NCI-H345 treated with DMSO at 0.1 percent for 48 hours (cell line): ENCODE data around the gene BAZ2B.

Experiments
- DNase-seq: peaks from one replicate; lab custom pipeline; 2025; ENCODE audit not compliant: unreplicated experiment; lab: John Stamatoyannopoulos, UW

Gene BAZ2B

DNA sequence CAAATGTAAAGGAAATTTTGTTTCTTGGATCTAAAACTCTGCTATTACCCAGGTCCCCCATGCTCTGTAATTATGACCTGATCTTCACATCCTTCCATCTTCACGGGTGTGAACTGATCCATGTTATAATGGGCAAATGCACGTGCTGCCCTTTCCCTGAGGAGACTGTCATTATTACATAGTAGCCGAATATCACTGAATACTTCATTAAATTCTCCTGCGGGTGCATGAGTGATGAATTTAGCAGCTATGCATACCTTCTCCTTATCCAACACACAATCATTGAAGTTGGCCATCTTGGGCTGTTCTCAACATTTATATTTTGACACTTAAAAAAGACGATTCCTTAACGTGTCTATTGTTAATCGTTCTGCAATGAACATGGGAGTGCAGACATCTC is 153.4 kb downstream of the BAZ2B start:
- DNase-seq: no peak

DNA sequence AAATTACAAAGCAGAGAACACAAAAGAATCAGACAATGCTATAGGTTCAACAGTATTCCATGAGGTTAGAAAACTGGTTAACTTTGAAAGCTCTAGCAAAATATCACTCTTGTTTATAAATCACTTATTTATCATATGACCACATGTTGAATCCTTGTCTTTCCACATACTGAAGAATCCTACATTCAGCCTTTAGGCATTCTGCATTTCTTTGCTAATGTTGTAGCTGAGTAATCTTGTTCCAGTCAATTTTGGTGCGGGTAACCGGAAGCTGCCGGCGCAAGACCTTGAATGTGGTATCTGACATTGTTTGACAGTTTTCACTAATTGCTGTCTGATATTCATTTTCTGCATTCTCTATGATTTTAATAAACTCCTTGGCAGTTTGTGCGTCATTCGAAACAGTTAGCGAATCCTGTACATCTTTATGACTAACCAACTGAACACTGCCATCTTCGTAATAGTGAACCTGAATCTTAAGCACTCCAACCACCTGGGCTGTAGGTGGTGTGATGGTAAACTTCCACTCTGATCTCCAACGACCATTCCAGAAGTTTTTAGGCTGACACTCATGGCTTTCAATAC is 154.1 kb downstream of the BAZ2B start:
- DNase-seq: no peak

- no peak for DNase-seq
These were observed 155.3 kb downstream of the BAZ2B start for GRCh38 chr2:159461076-159461475.

DNA sequence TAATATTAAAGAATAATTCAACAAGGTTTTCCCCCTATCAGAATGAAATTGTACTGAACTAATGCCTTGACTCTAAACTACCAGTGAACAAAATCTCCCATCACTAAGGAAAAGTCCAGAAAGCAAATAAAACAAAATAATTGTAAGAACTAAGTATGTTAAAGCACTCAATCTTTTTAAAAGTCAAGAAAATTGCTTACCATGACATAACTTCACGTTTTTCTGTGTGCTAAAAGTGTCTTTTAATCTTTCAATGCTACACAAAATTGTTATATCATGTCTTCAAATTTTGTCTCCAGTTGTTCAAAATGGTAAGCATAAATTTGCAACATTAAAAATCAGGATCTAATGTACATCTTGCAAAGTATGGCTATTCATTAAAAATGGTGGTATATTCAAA is 156.1 kb downstream of the BAZ2B start:
- DNase-seq: no peak

DNA sequence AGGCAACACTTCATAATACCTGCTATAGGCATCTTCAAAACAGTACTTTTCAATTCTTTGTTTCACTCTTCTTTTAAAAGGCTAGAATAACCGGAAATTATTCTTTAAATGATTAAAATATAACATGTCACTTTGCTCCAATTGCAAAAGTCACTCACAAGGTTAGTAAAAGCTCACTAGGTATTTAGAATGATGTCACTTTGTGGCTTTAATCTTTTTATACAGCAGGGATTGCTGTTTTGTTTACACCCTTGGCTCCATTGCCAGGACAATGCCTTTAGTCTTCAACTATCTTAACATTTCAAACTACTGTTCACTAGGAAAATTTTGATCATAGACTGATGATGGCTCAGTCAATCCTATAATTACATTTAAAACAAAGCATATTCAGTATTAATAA is 157.1 kb downstream of the BAZ2B start:
- DNase-seq: no peak

- no peak for DNase-seq
These were observed 158.8 kb downstream of the BAZ2B start for GRCh38 chr2:159457589-159457988.

DNA sequence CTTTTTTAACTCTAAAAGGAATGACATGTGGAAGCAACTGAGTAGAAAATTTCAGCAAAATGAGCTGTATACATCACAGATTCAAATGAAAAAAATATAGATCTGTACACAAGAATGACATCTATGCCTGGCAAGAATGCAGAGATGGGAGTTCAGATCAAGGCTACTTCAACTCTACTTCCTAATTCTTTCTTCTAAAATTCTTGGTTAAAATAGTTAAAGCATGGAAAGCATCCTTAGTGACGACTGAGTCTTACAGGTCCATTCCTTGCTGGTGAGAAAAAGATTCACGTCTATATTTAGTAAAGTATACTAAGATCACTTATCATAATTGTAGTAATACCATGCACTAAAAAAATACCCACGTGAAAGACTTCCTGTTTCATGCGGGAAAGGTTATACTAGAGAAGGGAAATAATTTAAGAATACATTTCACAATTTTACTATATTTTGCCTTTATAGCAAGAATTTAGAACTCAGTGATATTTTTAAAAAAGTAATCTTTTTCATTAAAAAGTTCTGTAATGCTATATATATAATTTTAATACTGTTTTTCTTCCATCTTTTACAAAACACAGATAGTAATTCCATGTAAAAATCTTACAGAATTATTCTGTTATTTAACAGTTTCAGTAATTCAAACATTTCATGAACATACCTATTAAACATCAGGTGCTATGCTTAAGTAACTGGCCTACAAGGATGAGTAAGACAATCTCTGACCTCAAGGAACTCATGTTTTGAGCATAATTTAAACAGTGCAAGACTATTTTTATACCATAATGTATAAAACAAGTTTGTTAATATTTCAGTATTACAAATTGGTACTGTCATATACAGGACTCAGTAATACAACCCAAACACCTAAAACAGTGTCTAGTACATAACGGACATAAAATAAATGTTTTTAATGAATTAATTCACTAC is 159.6 kb downstream of the BAZ2B start:
- no peak for DNase-seq

GRCh38 chr2:159455330-159455918 is 160.9 kb downstream of the BAZ2B start:
- no peak for DNase-seq

GRCh38 chr2:159454185-159454584 is 162.2 kb downstream of the BAZ2B start:
- DNase-seq: no peak

DNA sequence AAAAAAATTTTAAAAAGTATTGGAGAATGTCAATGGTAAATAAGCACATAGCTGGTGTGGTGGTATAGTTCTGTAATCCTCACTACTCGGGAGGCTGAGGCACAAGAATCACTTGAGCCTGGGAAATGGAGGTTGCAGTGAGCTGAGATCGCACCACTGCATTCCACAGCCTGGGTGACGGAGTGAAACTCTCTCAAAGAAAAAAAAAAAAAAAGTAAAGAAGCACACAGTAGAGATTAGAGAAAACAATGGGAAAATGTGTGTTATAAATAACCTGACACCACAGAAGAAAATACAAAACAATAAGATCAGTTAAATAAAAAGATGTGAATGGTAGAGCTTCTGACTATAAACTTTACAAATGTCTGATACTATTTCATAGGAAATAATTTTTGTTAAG is 166.2 kb downstream of the BAZ2B start:
- no peak for DNase-seq

GRCh38 chr2:159449504-159450124 is 166.7 kb downstream of the BAZ2B start:
- no peak for DNase-seq

DNA sequence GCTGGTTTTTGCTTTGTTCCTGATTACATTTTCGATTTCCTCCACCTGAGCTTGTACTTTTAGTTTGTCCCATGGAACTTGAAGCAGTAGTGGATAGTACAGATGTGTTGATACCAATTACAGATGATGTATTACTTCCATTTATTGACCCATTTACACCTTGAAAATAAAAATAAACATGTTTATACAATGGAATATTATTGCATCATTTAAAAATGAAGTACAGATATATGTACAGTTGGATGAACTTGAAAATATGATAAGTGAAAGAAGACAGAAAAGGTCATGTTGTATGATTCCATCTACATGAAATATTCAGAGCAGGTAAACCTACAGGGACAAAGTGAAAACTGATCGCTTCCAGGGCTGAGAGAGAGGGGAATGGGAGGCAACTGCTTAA is 169.5 kb downstream of the BAZ2B start:
- no peak for DNase-seq

GRCh38 chr2:159446201-159446600 is 170.1 kb downstream of the BAZ2B start:
- no peak for DNase-seq

DNA sequence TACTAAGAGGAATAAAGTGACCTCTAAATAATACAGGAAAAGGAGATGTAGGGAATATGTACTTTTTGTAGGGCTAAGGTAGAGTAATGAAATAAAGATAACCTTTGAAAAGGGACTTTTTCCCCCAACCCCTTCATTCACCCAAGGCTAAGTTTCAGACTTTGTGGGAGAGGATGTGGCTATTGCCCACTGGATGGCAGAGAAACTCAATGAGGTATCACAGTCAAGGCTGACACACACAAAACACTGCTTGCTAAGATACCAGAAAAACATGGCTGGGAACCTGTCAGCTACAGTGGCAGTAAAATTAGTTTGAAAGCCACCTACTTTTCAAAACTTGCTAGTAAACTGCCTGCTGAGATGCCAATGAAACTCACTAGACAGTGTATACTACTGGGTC is 171.0 kb downstream of the BAZ2B start:
- no peak for DNase-seq

GRCh38 chr2:159444754-159445153 is 171.6 kb downstream of the BAZ2B start:
- no peak for DNase-seq

GRCh38 chr2:159442159-159442852 is 174.0 kb downstream of the BAZ2B start:
- DNase-seq: no peak

DNA sequence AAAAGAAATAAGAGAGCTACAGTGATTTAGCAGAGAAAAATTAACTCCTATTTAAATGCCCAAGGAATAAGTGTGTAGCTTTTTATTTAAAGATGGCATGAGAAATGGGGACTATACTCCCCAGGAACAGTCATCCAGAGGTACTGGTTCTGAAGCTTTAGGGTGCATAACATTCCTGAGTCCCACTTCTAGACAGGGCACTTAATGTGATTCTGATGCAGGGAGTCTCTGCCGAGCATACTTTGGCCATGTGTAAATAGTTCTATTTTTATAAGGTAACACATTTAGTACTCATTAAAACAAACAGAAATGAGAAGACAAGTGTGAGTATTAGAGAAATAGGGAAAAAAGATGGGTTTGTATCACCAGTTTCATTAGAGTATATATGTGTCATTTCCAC is 175.2 kb downstream of the BAZ2B start:
- DNase-seq: no peak

DNA sequence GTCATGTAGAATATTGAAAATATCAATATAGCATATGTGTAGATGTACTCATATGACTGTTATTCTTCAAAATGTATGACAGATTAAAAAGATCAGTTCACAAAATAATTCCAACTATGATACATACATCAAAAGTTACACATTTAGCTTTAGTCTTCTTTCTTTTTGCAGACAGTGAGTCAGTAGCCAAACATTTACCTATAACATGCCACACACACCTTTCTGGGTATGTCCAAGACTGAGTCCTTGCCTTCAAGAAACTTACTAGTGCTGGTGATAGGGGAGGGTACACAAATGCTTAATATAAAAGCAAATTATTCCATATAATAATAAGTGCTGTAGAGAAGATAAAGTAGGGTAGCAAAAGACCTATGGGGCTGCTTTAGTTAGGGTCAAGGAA is 176.9 kb downstream of the BAZ2B start:
- no peak for DNase-seq

DNA sequence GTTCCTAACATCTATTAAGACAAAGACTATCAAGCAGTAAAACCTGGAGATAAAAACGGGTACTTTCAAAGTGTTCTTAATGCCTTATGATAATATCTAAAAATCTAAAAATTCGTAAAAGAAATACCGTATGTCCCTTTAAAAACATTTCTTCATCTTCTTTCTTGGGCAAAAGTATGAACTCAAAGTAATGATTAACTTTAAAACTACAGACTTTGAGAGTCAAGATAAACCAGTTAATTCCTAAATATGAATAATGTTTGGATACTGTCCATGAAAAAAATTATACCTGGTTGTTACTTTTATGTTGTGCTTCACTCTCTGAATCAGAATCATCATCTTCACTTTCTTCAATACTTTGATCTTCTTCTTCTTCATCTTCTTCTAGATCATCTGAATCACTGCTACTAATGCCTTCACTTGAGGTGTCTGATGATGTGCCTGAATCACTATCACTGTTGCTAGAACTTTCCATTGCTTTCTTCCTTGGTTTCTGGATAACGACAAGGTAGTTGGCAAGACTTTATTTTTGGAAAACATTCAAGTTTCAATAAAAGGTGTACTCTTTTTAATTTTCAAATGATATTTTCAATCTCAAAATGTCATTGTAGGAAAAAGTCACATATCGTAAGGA is 177.5 kb downstream of the BAZ2B start:
- DNase-seq: no peak

GRCh38 chr2:159438284-159438683 is 178.1 kb downstream of the BAZ2B start:
- DNase-seq: no peak

- no peak for DNase-seq
These were observed 183.7 kb downstream of the BAZ2B start for GRCh38 chr2:159432610-159433009.
